ENCODE measurements around the gene KCNK4.

KCNK4 gene

DNA sequence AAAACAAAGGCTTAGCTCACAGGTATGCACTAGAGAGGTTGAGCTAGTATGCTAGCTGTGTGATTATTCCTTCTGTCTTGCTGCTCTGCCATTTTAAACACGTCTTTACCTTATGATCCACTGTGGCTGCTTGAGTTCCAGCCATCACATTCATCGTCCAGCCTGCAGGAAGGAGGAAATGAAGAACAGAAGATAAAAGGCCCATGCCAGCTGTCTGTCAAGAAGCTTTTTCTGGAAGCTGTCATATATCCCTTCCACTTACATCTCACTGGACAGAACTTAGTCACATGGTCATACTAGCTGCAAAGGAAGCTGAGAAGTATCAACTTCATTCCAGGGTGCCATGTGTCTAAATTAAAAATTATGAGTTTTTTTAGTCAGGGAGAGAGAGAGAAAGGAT is 36.3 kb downstream of the KCNK4 start:
- TF ChIP-seq CTCF (IDR thresholded peaks at IDR 0.05; ENCODE audit: low read length, missing control alignments) = no peak
- no peak overlapping the region for H3K4me3 ChIP-seq (replicated peaks; ENCODE audit: low read depth, low read length)
- DNase-seq (ENCODE audit: low read depth) = no peak

DNA sequence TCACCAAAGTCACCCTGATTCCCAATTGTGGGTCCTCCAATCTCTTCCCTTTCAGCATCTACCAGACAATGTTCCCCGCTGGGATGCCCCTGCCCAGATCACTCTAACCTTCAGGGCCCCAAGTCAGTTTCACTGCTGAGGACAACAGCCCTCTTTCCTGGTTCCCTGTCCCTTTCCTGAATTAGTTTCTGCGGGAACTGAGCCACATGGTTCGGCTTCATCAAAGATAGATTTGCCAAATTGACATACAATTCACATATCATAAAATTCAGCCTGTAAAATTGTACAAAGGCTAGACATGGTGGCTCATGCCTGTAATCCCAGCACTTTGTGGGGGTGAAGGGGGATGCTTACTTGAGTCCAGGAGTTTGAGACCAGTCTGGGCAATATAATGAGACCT is 36.9 kb downstream of the KCNK4 start:
- no peak overlapping the region for H3K4me3 ChIP-seq (replicated peaks; ENCODE audit: low read depth, low read length)
- TF ChIP-seq CTCF (IDR thresholded peaks at IDR 0.05; ENCODE audit: low read length, missing control alignments) = no peak
- DNase-seq (ENCODE audit: low read depth) = no peak

DNA sequence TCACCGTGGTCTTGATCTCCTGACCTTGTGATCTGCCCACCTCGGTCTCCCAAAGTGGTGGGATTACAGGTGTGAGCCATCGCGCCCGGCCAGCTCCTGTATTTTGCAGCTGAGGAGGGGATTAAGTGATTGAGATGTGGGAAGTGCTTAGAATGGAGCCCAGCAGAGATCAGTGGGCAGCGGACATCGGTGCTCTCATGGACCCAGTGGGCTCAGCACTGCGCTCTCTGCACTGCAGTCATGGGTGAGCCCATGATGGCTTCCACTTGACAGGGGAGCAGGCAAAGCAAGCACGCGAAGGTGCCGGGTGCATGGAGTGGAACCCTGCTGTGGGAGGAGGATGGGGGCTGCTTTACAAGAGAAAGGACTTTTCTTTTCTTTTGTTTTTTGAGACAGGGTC is 39.8 kb downstream of the KCNK4 start:
- no peak for TF ChIP-seq CTCF (IDR thresholded peaks at IDR 0.05; ENCODE audit: low read length, missing control alignments)
- H3K4me3 ChIP-seq (replicated peaks; ENCODE audit: low read depth, low read length) = no peak overlapping the region
- DNase-seq (ENCODE audit: low read depth) = no peak

- TF ChIP-seq CTCF (IDR thresholded peaks at IDR 0.05; ENCODE audit: low read length, missing control alignments) = peak; percentile 77
- no peak overlapping the region for H3K4me3 ChIP-seq (replicated peaks; ENCODE audit: low read depth, low read length)
- DNase-seq (ENCODE audit: low read depth) = peak; percentile 85
Measured at GRCh38 chr11:64331569-64332371, 40.7 kb downstream of the KCNK4 start.

GRCh38 chr11:64333556-64333955 is 42.5 kb downstream of the KCNK4 start:
- no peak overlapping the region for H3K4me3 ChIP-seq (replicated peaks; ENCODE audit: low read depth, low read length)
- no peak for DNase-seq (ENCODE audit: low read depth)
- no peak for TF ChIP-seq CTCF (IDR thresholded peaks at IDR 0.05; ENCODE audit: low read length, missing control alignments)

DNA sequence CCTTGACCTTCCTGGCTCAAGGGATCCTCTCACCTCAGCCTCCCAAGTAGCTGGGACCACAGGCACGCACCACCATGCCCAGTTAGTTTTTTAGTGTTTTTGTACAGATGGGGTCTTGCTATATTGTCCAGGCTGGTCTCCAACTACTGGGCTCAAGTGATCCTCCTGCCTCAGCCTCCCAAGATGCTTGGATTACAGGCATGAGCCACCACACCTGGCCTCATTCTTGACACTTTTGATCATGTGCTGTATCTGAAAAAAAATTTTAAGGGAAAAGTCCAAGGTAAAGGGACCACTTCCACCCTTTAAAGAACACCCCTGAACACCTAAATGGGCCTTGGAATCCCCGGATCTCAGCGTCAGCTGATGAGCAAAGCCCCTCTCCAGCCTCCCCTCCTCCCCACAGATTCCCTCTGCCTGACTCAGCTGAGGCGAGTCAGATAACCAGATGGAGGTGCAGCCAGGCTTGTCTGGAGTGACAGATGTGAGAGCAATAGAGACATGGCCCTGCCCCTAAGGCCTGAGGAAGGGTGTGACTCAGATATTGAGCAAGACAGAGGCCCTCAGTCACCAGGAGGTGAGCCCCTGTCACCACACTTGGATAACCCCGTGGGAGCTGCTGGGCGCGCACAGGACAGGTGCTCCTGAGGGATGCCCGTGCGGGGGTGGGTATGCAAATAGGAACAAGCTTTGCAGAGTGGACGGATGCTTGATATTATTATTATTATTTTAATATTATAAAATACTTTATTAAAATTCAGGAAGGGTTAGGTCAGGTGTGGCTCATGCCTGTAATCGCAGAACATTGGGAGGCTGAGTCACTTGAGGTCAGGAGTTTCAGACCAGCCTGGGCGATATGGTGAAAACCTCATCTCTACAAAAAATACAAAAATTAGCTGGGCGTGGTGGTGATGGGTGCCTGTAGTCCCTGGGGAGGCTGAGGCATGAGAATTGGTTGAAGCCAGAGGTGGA is 43.9 kb downstream of the KCNK4 start:
- DNase-seq (ENCODE audit: low read depth) = peak; percentile 81
- no peak for TF ChIP-seq CTCF (IDR thresholded peaks at IDR 0.05; ENCODE audit: low read length, missing control alignments)
- no peak overlapping the region for H3K4me3 ChIP-seq (replicated peaks; ENCODE audit: low read depth, low read length)

All from fibroblast of pulmonary artery (primary cell).